Mesenchymal stem cell (in vitro differentiated cells and primary cell): Measurements from ENCODE around the gene MS4A15.

Experiments used
- DNase-seq: peaks from one replicate; pipeline ENCODE4 v3.0.0-alpha.2; 2013
- H2AFZ ChIP-seq: one replicate; pipeline ENCODE4 v1.6.1; 2013; ENCODE audit warnings: low read depth, mild to moderate bottlenecking, control low read depth, inconsistent platforms, low read length, moderate library complexity
- H2AK5ac ChIP-seq: 2 replicates; pipeline ENCODE4 v1.6.1; 2013; ENCODE audit warnings: low read length, moderate library complexity, mild to moderate bottlenecking, inconsistent platforms; ENCODE audit not compliant: severe bottlenecking
- H2BK120ac ChIP-seq: one replicate; pipeline ENCODE4 v1.6.1; 2013; ENCODE audit warnings: low read depth, mild to moderate bottlenecking, inconsistent platforms, low read length, moderate library complexity
- H2BK12ac ChIP-seq, 2 experiments: one replicate each; pipeline ENCODE4 v1.6.1; 2013; ENCODE audit warnings: inconsistent platforms in 2 of 2, low read length in 2 of 2, mild to moderate bottlenecking in 2 of 2, moderate library complexity in 2 of 2, control low read depth in 1 of 2
- H2BK15ac ChIP-seq: one replicate; pipeline ENCODE4 v1.6.1; 2013; ENCODE audit warnings: mild to moderate bottlenecking, low read depth, inconsistent platforms; ENCODE audit not compliant: poor library complexity, severe bottlenecking
- H2BK5ac ChIP-seq: 2 replicates; pipeline ENCODE4 v1.6.1; 2013; ENCODE audit warnings: low read depth, mild to moderate bottlenecking, low read length, control low read depth, inconsistent platforms; ENCODE audit not compliant: poor library complexity, severe bottlenecking
- H3K14ac ChIP-seq, 2 experiments: one replicate each; pipeline ENCODE4 v1.6.1; 2013; ENCODE audit warnings: inconsistent platforms in 2 of 2, low read length in 2 of 2, control low read depth in 1 of 2, mild to moderate bottlenecking in 1 of 2, moderate library complexity in 1 of 2
- H3K18ac ChIP-seq, 2 experiments: one replicate each; pipeline ENCODE4 v1.6.1; 2013; ENCODE audit warnings: inconsistent platforms in 2 of 2, low read length in 2 of 2, control low read depth in 1 of 2, low read depth in 1 of 2, mild to moderate bottlenecking in 1 of 2
- H3K23ac ChIP-seq, 2 experiments: one replicate each; pipeline ENCODE4 v1.6.1; 2013; ENCODE audit warnings: inconsistent platforms in 2 of 2, low read length in 2 of 2, mild to moderate bottlenecking in 2 of 2, moderate library complexity in 2 of 2, control low read depth in 1 of 2
- H3K27ac ChIP-seq: 2 replicates; pipeline ENCODE4 v1.5.1; 2013; ENCODE audit warnings: mild to moderate bottlenecking, moderate library complexity, low read length, control low read depth, inconsistent platforms; ENCODE audit not compliant: poor library complexity, severe bottlenecking
- H3K27me3 ChIP-seq, 2 experiments: 2 replicates each; pipeline versions ENCODE4 v1.6.1 to v1.7.0; 2013; ENCODE audit warnings: low read length in 2 of 2, mild to moderate bottlenecking in 2 of 2, moderate library complexity in 2 of 2, control low read depth in 1 of 2, inconsistent platforms in 1 of 2; ENCODE audit not compliant: control insufficient read depth in 1 of 2, insufficient read depth in 1 of 2
- H3K36me3 ChIP-seq, 2 experiments: 2 replicates each; pipeline versions ENCODE4 v1.6.1 to v1.7.0; 2013; ENCODE audit warnings: low read length in 2 of 2, control low read depth in 1 of 2, inconsistent platforms in 1 of 2, low read depth in 1 of 2, mild to moderate bottlenecking in 1 of 2; ENCODE audit not compliant: insufficient read depth in 2 of 2, control insufficient read depth in 1 of 2
- H3K4ac ChIP-seq, 2 experiments: one replicate each; pipeline ENCODE4 v1.6.1; 2013; ENCODE audit warnings: inconsistent platforms in 2 of 2, low read length in 2 of 2, mild to moderate bottlenecking in 2 of 2, moderate library complexity in 2 of 2, control low read depth in 1 of 2, low read depth in 1 of 2
- H3K4me1 ChIP-seq: 2 replicates; pipeline ENCODE4 v1.6.1; 2013; ENCODE audit warnings: low read depth, low read length, control low read depth; ENCODE audit not compliant: control insufficient read depth, insufficient read depth
- H3K4me2 ChIP-seq: 2 replicates; pipeline ENCODE4 v1.6.1; 2013; ENCODE audit warnings: low read length, mild to moderate bottlenecking, inconsistent platforms; ENCODE audit not compliant: poor library complexity, severe bottlenecking
- H3K4me3 ChIP-seq, 2 experiments: 2 replicates each; pipeline versions ENCODE4 v1.5.1 to v1.7.0; 2013; ENCODE audit warnings: low read length in 2 of 2, mild to moderate bottlenecking in 2 of 2, control low read depth in 1 of 2, low read depth in 1 of 2; ENCODE audit not compliant: insufficient read depth in 1 of 2
- H3K79me1 ChIP-seq: replicated peaks from 2 replicates; pipeline ENCODE4 v1.6.1; 2013; ENCODE audit warnings: mild to moderate bottlenecking, control low read depth, low read length, inconsistent platforms; ENCODE audit not compliant: poor library complexity, severe bottlenecking
- H3K9ac ChIP-seq: 2 replicates; pipeline ENCODE4 v1.7.0; 2013; ENCODE audit warnings: mild to moderate bottlenecking, low read length, moderate library complexity
- H3K9me3 ChIP-seq: 2 replicates; pipeline ENCODE4 v1.7.0; 2013; ENCODE audit warnings: mild to moderate bottlenecking, low read length; ENCODE audit not compliant: control insufficient read depth
- H4K8ac ChIP-seq: one replicate; pipeline ENCODE4 v1.6.1; 2013; ENCODE audit warnings: inconsistent platforms, mild to moderate bottlenecking, low read length, moderate library complexity
- H4K91ac ChIP-seq: one replicate; pipeline ENCODE4 v1.6.1; 2013; ENCODE audit warnings: mild to moderate bottlenecking, low read length, inconsistent platforms
- WGBS: methylation state at CpG from one replicate; pipeline ENCODE4 v1.1.7; 2013; ENCODE audit warnings: mixed read lengths; 5-methylcytosine and 5-hydroxymethylcytosine counted together

Gene MS4A15

GRCh38 chr11:60743058-60743457 is 13.6 kb upstream of the MS4A15 start:
- WGBS: 91% methylated on average over 1 of the region's 1 CpG
- no peak overlapping the region for H3K4me3 ChIP-seq
- no peak overlapping the region for H2BK120ac ChIP-seq
- H3K27me3 ChIP-seq: peaks cover 12 to 19% of the 10 kb centered on the region in 2 experiments
- H3K23ac ChIP-seq: no peak overlapping the region
- no peak overlapping the region for H4K8ac ChIP-seq
- no peak overlapping the region for H3K18ac ChIP-seq
- H3K4ac ChIP-seq: no peak overlapping the region
- H3K9ac ChIP-seq: no peak overlapping the region
- no peak overlapping the region for H3K14ac ChIP-seq
- no peaks in the 10 kb centered on the region for H3K79me1 ChIP-seq
- DNase-seq: no peak
- H3K4me2 ChIP-seq: no peak overlapping the region
- no peaks in the 10 kb centered on the region for H3K9me3 ChIP-seq
- H2BK12ac ChIP-seq: no peak overlapping the region
- H2AK5ac ChIP-seq: no peak overlapping the region
- H4K91ac ChIP-seq: no peak overlapping the region
- H3K36me3 ChIP-seq: no peaks in the 10 kb centered on the region
- no peak overlapping the region for H2BK15ac ChIP-seq
- H2AFZ ChIP-seq: no peak overlapping the region
- H3K4me1 ChIP-seq: peaks cover 4% of the 10 kb centered on the region
- H3K27ac ChIP-seq: no peak overlapping the region
- H2BK5ac ChIP-seq: no peak overlapping the region

GRCh38 chr11:60744114-60744513 is 12.6 kb upstream of the MS4A15 start:
- Histone ChIP-seq H3K9me3 (no peaks in the 10 kb centered on the region), H3K36me3 (no peaks in the 10 kb centered on the region), H4K91ac (no peak overlapping the region), H2BK120ac (no peak overlapping the region), H3K23ac (no peak overlapping the region), H3K14ac (no peak overlapping the region), H3K4me3 (peak overlapping the region in 1 of 2 experiments; percentile 22), H4K8ac (no peak overlapping the region), H3K4me2 (no peak overlapping the region), H3K9ac (no peak overlapping the region), H3K18ac (no peak overlapping the region), H3K27ac (no peak overlapping the region), H2BK15ac (no peak overlapping the region), H2BK12ac (no peak overlapping the region), H2AK5ac (no peak overlapping the region), H3K27me3 (peaks cover 12 to 15% of the 10 kb centered on the region in 2 experiments), H3K4ac (no peak overlapping the region), H2AFZ (no peak overlapping the region), H2BK5ac (no peak overlapping the region), H3K4me1 (peaks cover 4% of the 10 kb centered on the region), H3K79me1 (no peaks in the 10 kb centered on the region)
- 78% methylated on average over 5 of the region's 5 CpGs for WGBS
- DNase-seq: no peak

DNA sequence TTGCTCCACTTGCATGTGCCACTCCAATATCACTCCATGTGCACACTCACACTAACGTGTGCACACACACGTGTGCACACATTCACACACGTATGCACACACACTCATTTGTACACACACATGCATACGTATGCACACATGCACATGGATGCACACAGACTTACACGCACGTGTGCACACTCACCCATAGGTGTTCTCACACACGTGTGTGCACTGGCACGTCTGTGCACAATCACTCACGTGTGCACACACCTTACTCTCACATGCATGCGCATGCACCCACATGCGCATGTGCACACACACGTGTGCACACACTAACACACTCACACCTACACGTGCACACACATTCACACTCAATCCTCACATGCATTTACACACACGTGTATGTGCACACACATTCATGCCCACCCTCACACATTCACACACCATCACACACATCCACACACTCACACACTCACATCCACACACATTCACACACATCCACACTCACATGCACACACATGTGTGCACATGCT is 9.3 kb upstream of the MS4A15 start:
- Histone ChIP-seq H3K9me3 (no peaks in the 10 kb centered on the region), H2BK120ac (no peak overlapping the region), H3K4me3 (no peak overlapping the region), H3K23ac (no peak overlapping the region), H3K27me3 (peaks cover 13 to 29% of the 10 kb centered on the region in 2 experiments), H3K79me1 (no peaks in the 10 kb centered on the region), H2AFZ (no peak overlapping the region), H3K4me2 (no peak overlapping the region), H3K4me1 (peaks cover 4% of the 10 kb centered on the region), H4K91ac (no peak overlapping the region), H3K9ac (no peak overlapping the region), H3K18ac (no peak overlapping the region), H2BK15ac (no peak overlapping the region), H2BK12ac (no peak overlapping the region), H2BK5ac (no peak overlapping the region), H3K27ac (no peak overlapping the region), H3K14ac (peak overlapping the region in 1 of 2 experiments; percentile 46), H4K8ac (no peak overlapping the region), H3K36me3 (no peaks in the 10 kb centered on the region), H2AK5ac (no peak overlapping the region), H3K4ac (no peak overlapping the region)
- no peak for DNase-seq
- WGBS: 90% methylated on average over 14 of the region's 14 CpGs

GRCh38 chr11:60748225-60748624 is 8.4 kb upstream of the MS4A15 start:
- H3K36me3 ChIP-seq: no peaks in the 10 kb centered on the region
- no peak overlapping the region for H3K9ac ChIP-seq
- no peak for DNase-seq
- no peak overlapping the region for H3K4me3 ChIP-seq
- H2BK12ac ChIP-seq: no peak overlapping the region
- 83% methylated on average over 17 of the region's 17 CpGs for WGBS
- no peak overlapping the region for H2AK5ac ChIP-seq
- no peak overlapping the region for H3K4me2 ChIP-seq
- H3K4me1 ChIP-seq: peaks cover 4% of the 10 kb centered on the region
- H3K79me1 ChIP-seq: no peaks in the 10 kb centered on the region
- H2AFZ ChIP-seq: no peak overlapping the region
- H2BK15ac ChIP-seq: no peak overlapping the region
- H4K8ac ChIP-seq: no peak overlapping the region
- H3K4ac ChIP-seq: no peak overlapping the region
- no peak overlapping the region for H3K18ac ChIP-seq
- no peak overlapping the region for H2BK120ac ChIP-seq
- H4K91ac ChIP-seq: no peak overlapping the region
- H3K27ac ChIP-seq: no peak overlapping the region
- no peaks in the 10 kb centered on the region for H3K9me3 ChIP-seq
- peaks cover 21 to 37% of the 10 kb centered on the region in 2 experiments for H3K27me3 ChIP-seq
- H3K14ac ChIP-seq: no peak overlapping the region
- no peak overlapping the region for H3K23ac ChIP-seq
- no peak overlapping the region for H2BK5ac ChIP-seq
